Right lobe of liver (tissue), 4 donors: ENCODE results near the gene GMEB1.

Source experiments
- CTCF ChIP-seq, 4 donors: fragments of 200-600 bp in 3 of 4; fragments of 450-650 bp in 1 of 4; IDR thresholded peaks; one replicate each; pipeline versions ENCODE4 v1.5.1 to v1.8.0; 2016 to 2022; ENCODE audit warnings: antibody characterized with exemption in 4 of 4, mild to moderate bottlenecking in 2 of 4
- POLR2A ChIP-seq: fragments of 450-650 bp; IDR thresholded peaks from one replicate; pipeline ENCODE4 v1.6.1; 2017; ENCODE audit warnings: antibody characterized with exemption, mild to moderate bottlenecking
- donor health status: DM: no; HTN: no; CAD: no.
- donor health status: DM: no; HTN: no; CAD: no.
- donor health status: DM: no; HTN: yes; CAD: no.

GRCh38 chr1:28646040-28646439 is 22.5 kb upstream of the GMEB1 start:
- no peak for TF ChIP-seq CTCF (IDR thresholded peaks at IDR 0.05)
- TF ChIP-seq POLR2A = no peak
